8988T (cell line): Measurements from ENCODE around the gene NUDT6.
A peak's percentile ranks its signal among the peaks of the same experiment; 100 is the strongest.

ENCODE experiments used
- DNase-seq: peaks from one replicate; pipeline ENCODE4 v3.0.0; 2011

The NUDT6 gene

GRCh38 chr4:122912810-122913575 is 9.4 kb downstream of the NUDT6 start:
- no peak for DNase-seq

GRCh38 chr4:122911588-122911987 is 10.8 kb downstream of the NUDT6 start:
- no peak for DNase-seq

DNA sequence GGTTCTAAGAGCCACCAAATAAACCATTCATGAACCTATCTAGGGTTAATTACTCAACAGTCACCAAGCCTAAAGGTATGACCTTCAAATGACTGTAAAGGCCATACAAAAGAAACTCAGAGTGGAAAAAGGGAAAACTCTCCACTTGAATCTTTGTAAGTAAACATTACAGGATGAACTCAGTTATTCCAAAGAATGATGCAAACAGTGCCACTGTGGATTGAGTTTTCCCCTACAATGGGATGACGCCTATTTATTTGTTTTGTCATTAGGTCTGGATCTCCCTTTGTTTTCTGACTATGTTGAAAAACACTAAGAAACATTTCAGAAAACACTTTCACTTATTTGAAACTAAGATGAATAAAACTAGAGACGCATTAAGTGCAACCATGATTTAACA is 12.7 kb downstream of the NUDT6 start:
- no peak for DNase-seq

DNA sequence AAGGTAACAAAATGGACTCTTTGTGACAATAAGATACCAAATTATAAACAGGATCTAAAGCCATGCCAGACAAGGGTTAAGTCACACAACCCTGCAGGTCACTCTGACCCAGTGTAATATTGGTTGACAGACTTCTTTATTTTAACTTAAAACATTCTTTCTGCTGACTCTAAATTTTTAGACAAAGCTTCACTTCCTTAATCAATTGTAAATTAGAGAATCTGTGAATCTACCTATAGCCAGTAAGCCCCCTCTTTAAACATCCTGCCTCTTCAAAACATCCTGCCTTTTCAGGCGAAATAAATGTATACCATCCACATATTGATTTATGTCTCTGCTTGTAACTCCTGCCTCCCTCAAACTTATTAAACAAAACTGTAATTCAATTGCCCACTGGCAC is 14.2 kb downstream of the NUDT6 start:
- DNase-seq, result no peak

DNA sequence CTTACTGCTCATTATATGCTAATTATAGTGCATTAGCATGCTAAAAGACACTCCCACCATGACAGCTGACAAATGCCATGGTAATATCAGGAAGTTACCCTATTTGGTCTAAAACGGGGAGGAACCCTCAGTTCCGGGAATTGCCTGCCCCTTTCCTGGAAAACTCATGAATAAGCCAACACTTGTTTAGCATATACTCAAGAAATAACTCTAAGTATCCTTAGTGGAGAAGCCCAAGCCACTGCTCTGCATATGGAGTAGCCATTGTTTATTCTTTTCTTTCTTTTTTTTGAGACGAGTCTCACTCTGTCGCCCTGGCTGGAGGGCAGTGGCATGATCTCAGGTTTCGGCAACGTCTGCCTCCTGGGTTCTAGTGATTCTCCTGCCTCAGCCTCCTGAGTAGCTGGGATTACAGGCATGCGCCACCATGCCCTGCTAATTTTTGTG is 15.5 kb downstream of the NUDT6 start:
- DNase-seq, result no peak

DNA sequence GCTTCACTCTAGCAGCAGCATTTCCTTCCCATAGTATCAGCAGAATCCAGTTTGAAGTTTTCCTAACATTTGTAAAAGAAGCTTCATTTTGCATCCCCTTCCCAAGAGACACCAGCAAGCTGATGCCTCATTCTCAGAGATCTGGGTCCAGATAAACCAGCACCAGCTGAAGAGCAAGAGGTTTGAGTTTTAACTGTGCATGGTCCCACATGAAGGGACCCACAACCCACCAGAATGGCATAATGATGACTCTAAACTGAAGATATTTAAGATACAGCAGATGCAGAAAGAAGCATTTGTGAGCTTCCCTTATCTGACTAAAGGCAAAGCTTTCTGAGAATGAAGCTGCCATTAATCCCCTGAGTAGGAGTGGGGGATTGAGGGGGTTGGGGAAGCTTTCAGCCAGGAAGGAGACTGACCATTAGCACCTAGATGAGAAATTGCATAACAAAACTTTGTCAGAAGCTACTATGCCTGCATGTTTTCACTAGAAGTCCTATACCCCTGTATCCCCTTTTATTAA is 18.6 kb downstream of the NUDT6 start:
- no peak for DNase-seq

DNA sequence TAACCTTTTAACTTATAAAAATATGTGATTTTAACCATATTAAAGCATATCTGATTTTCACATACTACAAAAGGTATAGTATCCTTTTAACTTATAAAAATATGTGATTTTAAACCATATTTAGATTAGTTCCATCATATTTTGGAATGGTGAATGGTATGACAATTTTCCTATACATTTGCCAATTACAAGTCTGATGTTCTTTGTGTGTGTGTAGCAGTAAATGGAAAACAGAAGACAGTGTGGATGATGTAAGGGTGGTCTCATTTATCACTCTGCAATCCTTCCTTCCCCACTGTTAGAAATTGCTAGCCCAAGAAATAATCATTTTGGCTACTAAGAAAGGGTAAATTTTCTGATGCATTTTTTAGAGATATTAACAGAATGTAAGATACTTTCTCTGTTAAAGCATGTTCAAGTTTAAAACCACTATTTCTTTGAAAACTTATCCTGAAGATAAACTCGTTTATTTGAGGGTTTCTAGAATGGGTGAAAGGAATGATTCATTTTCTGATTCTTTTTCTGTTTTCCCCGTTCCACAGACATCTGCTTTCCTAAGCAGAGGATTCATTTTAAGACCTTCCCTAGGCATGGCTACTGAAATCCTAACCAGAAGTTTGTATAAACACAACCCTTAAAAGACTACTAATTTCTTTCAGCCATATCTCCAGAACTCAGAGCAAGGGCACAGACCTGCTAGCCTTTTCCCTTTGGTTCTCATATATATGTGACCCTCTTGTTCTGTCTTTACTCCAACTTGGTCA is 21.0 kb downstream of the NUDT6 start:
- no peak for DNase-seq

DNA sequence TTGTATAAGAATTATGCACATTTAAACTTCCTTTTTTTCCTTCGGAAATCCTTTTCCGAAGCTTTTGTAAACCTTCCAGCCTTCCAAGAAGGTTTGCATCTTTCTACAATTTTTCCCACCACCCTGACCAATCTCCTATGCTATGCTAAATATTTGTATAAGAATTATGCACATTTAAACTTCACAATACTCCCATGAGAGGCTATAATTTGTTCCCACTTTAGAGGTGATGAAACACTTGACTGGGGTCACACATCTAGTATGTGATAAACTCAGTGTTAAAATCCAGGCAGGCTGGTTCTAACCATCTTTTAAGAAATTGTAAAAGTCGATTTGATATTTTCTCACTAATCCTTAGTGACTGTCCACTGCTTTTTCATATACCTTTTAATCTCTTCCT is 22.1 kb downstream of the NUDT6 start:
- DNase-seq, result no peak

DNA sequence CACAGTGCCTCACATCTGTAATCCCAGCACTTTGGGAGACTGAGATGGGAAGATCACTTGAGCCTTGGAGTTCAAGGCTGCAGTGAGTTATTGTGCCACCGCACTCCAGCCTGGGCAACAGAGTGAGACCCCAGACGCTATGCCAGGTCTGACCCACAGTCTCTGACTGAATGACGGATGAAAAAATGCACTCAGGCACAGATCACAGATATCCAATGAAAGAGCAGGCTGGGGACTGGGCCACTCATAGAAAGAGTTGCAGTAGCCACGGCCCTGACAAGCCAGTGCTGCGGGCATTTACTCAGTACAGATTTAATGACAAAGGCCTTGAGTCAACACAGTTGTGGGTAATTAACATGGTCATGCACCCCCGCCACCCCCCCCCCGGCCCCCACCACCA is 22.7 kb downstream of the NUDT6 start:
- no peak for DNase-seq

GRCh38 chr4:122898370-122899150 is 23.8 kb downstream of the NUDT6 start:
- DNase-seq, result peak; percentile 10

- no peak for DNase-seq
These were observed 26.1 kb downstream of the NUDT6 start for GRCh38 chr4:122896270-122896669.

GRCh38 chr4:122895336-122895995 is 26.9 kb downstream of the NUDT6 start:
- DNase-seq, result no peak

- no peak for DNase-seq
These were observed 27.6 kb downstream of the NUDT6 start for GRCh38 chr4:122894827-122895226.

- DNase-seq, result no peak
These were observed 32.1 kb downstream of the NUDT6 start for GRCh38 chr4:122890147-122890795.

- DNase-seq, result no peak
These were observed 32.7 kb downstream of the NUDT6 start for GRCh38 chr4:122889726-122890125.

DNA sequence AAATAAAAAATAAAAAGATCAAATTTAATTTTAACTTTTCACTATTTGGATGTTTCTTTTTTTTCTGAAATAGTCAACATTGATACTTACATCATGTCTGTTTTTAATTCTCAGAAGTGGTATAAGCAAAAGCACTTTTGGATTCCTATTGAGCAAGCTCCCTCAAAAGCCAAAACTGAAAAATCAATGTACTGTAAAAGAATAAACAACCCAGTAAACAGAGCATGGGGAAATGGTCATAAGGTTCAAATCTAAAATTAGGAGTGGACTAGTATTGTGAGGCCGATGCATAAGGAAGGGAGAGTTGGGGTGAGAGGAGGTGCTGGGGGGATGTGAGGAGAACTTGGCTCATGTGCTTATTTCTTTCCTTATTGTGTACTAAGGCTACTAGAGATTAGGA is 37.9 kb downstream of the NUDT6 start:
- no peak for DNase-seq

- no peak for DNase-seq
These were observed 39.3 kb downstream of the NUDT6 start for GRCh38 chr4:122882857-122883735.

- no peak for DNase-seq
These were observed 43.4 kb downstream of the NUDT6 start for GRCh38 chr4:122879001-122879400.

- DNase-seq, result no peak
These were observed 45.9 kb downstream of the NUDT6 start for GRCh38 chr4:122876456-122876855.

GRCh38 chr4:122875949-122876348 is 46.4 kb downstream of the NUDT6 start:
- no peak for DNase-seq
